HepG2 (cell line): ENCODE results near the gene PTCD1. TPM values are rescaled to one million over a fixed set of nuclear protein-coding genes. Genes with fewer than 3 reads are reported as not detected.

ENCODE experiments used
- ATF4 ChIP-seq, 2 experiments: fragments of 450-650 bp in 1 of 2; sonication (generic) in 1 of 2; formaldehyde crosslinking; IDR thresholded peaks; 2 replicates each; pipeline versions ENCODE4 v1.5.0 to v1.8.0; 2020 to 2022; ENCODE audit warnings: mild to moderate bottlenecking in 1 of 2, missing genetic modification reagents in 1 of 2
- FOXC1 ChIP-seq: sonication (generic); formaldehyde crosslinking; IDR thresholded peaks from 2 replicates; pipeline ENCODE4 v1.8.0; 2022; ENCODE audit warnings: mild to moderate bottlenecking, missing genetic modification reagents, borderline replicate concordance
- FOXK2 ChIP-seq: fragments of 450-650 bp; IDR thresholded peaks from 2 replicates; pipeline ENCODE4 v1.6.1; 2016
- HDAC2 ChIP-seq: sonication (generic); formaldehyde crosslinking; IDR thresholded peaks from 2 replicates; pipeline ENCODE4 v1.4.0; 2020; ENCODE audit warnings: missing genetic modification reagents
- KLF15 ChIP-seq: sonication (generic); formaldehyde crosslinking; IDR thresholded peaks from 2 replicates; pipeline ENCODE4 v1.8.1; 2023; ENCODE audit warnings: borderline replicate concordance, mild to moderate bottlenecking, inconsistent platforms, missing genetic modification reagents, mixed read lengths
- KLF9 ChIP-seq: IDR thresholded peaks from 2 replicates; pipeline ENCODE4 v1.6.1; 2016; ENCODE audit warnings: low read depth
- NRL ChIP-seq: sonication (generic); formaldehyde crosslinking; IDR thresholded peaks from 2 replicates; pipeline ENCODE4 v1.5.0; 2020; ENCODE audit warnings: missing genetic modification reagents, mild to moderate bottlenecking, moderate library complexity, borderline replicate concordance
- PLSCR1 ChIP-seq: sonication (generic); formaldehyde crosslinking; IDR thresholded peaks from 2 replicates; pipeline ENCODE4 v1.5.0; 2020; ENCODE audit warnings: missing genetic modification reagents, mild to moderate bottlenecking, borderline replicate concordance
- RORA ChIP-seq: sonication (generic); formaldehyde crosslinking; IDR thresholded peaks from 2 replicates; pipeline ENCODE4 v1.5.0; 2020; ENCODE audit warnings: mild to moderate bottlenecking, missing genetic modification reagents, moderate library complexity
- ZBTB40 ChIP-seq, 2 experiments: fragments of 450-650 bp in 1 of 2; sonication (generic) in 1 of 2; formaldehyde crosslinking in 1 of 2; IDR thresholded peaks; 2 replicates each; pipeline versions ENCODE4 v1.6.1 to v1.8.0; 2016 to 2022; ENCODE audit warnings: antibody characterized with exemption in 1 of 2, mild to moderate bottlenecking in 1 of 2, missing genetic modification reagents in 1 of 2
- ZBTB44 ChIP-seq: sonication (generic); formaldehyde crosslinking; IDR thresholded peaks from 2 replicates; pipeline ENCODE4 v1.4.0; 2020; ENCODE audit warnings: missing genetic modification reagents
- ZKSCAN1 ChIP-seq: fragments of 150-350 bp; IDR thresholded peaks from 2 replicates; pipeline ENCODE4 v1.6.1; 2014; ENCODE audit warnings: low read length
- ZNF235 ChIP-seq: sonication (generic); formaldehyde crosslinking; IDR thresholded peaks from 2 replicates; pipeline ENCODE4 v1.8.1; 2023; ENCODE audit warnings: mild to moderate bottlenecking, missing genetic modification reagents, borderline replicate concordance
- ZNF441 ChIP-seq: sonication (generic); formaldehyde crosslinking; IDR thresholded peaks from 2 replicates; pipeline ENCODE4 v1.7.0; 2021; ENCODE audit warnings: missing genetic modification reagents, borderline replicate concordance
- ZNF451 ChIP-seq: sonication (generic); formaldehyde crosslinking; IDR thresholded peaks from 2 replicates; pipeline ENCODE4 v1.5.0; 2020; ENCODE audit warnings: mild to moderate bottlenecking, missing genetic modification reagents
- ZNF652 ChIP-seq: IDR thresholded peaks from 2 replicates; pipeline ENCODE4 v1.6.1; 2016; ENCODE audit warnings: low read depth, borderline replicate concordance
- polyA plus RNA-seq, 8 experiments: library from polyadenylated mRNA; depleted of rRNA in 3 of 8; stranded (reverse) in 7 of 8; unstranded in 1 of 8; fragments of >200 nt; fragmentation: Illumina TruSeq in 4 of 8; extraction: Trizol in 4 of 8; gene quantifications; 2 replicates each; pipeline versions ENCODE4 v1.2.1 to v1.2.3, GENCODE V29; 2011 to 2016; ENCODE audit warnings: low read depth in 4 of 8, missing spikeins in 1 of 8, mixed read lengths in 1 of 8; ENCODE audit not compliant: insufficient read depth in 1 of 8
- total RNA-seq, 5 experiments: library from RNA; depleted of rRNA; stranded (reverse); fragments of >200 nt; fragmentation: Illumina TruSeq; extraction: Trizol; gene quantifications; 2 replicates each; pipeline ENCODE4 v1.2.3, GENCODE V29; 2016; ENCODE audit warnings: low read depth in 1 of 5

PTCD1 gene
- total and polyA plus RNA-seq, 2 of the 13 experiments (the other 11 are each of a cell fraction or from before 2014, with no cell fraction given): 3.0 to 8.4 TPM

GRCh38 chr7:99372275-99373090 is 66.1 kb downstream of the PTCD1 start (continued):
- TF ChIP-seq ZBTB40 (IDR thresholded peaks at IDR 0.05): no peak
- peak; percentile 43; the same call in 1 of the 2 replicates for TF ChIP-seq ZBTB40 (CRISPR knock-in tag; IDR thresholded peaks at IDR 0.05)
- TF ChIP-seq RORA (CRISPR knock-in tag): no peak
- no peak for TF ChIP-seq NRL (CRISPR knock-in tag)
- TF ChIP-seq ZNF652 (CRISPR knock-in tag): no peak
- TF ChIP-seq ZBTB44 (CRISPR knock-in tag): no peak
- no peak for TF ChIP-seq KLF9 (CRISPR knock-in tag)
- 0 out of 2 replicates have a peak, but pooled peaks have one; percentile 9 for TF ChIP-seq ZNF451 (CRISPR knock-in tag)
- no peak for TF ChIP-seq KLF15
- no peak for TF ChIP-seq FOXC1 (CRISPR knock-in tag)
- no peak for TF ChIP-seq PLSCR1 (CRISPR knock-in tag)
- peak; percentile 95 for TF ChIP-seq FOXK2
- no peak for TF ChIP-seq ZNF235 (CRISPR knock-in tag)
- TF ChIP-seq ATF4 (CRISPR knock-in tag; IDR thresholded peaks at IDR 0.05): peak in 1 of 2 experiments; percentile 67; a peak in 2 of 4 replicates
- peak; percentile 86 for TF ChIP-seq HDAC2
- TF ChIP-seq ZNF441 (CRISPR knock-in tag): no peak
- TF ChIP-seq ZKSCAN1: no peak
